Measurements from ENCODE around the gene CFAP68.

GRCh38 chr11:111870113-111870512, 9.2 kb upstream of the CFAP68 start:
- no peak for TF ChIP-seq POLR2A (IDR thresholded peaks at IDR 0.05)
- no peak for TF ChIP-seq CTCF (IDR thresholded peaks at IDR 0.05)
